ENCODE measurements around the gene IL21R.

The IL21R gene

DNA sequence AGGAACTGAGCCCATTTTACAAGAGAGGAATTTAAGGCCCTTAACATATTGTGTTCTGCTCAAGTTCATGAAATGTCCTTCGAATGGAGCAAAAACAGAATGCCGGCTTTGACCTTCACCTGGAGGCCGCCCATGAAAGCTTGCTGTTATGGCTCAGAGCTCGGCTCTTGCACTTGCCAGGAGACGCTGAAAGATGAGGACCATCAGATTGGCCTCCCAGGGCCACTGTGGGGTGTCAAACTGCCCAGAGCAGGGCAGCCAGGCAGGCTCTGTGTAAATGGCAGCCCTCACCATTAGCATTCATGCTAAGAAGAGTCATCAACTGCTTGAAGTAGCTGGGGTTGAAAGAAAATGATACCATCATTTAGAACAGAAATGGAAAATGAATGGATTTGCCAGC is 39.3 kb downstream of the IL21R start:
- ChIA-PET CTCF (interaction anchor here (1.4 kb wide), 1 partner anchor 10 kb away, joined by 4 read pairs; no protein-coding TSS in a partner anchor), POLR2A (no interaction called here)
- TF ChIP-seq, protein P1, sequence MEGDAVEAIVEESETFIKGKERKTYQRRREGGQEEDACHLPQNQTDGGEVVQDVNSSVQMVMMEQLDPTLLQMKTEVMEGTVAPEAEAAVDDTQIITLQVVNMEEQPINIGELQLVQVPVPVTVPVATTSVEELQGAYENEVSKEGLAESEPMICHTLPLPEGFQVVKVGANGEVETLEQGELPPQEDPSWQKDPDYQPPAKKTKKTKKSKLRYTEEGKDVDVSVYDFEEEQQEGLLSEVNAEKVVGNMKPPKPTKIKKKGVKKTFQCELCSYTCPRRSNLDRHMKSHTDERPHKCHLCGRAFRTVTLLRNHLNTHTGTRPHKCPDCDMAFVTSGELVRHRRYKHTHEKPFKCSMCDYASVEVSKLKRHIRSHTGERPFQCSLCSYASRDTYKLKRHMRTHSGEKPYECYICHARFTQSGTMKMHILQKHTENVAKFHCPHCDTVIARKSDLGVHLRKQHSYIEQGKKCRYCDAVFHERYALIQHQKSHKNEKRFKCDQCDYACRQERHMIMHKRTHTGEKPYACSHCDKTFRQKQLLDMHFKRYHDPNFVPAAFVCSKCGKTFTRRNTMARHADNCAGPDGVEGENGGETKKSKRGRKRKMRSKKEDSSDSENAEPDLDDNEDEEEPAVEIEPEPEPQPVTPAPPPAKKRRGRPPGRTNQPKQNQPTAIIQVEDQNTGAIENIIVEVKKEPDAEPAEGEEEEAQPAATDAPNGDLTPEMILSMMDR (IDR thresholded peaks at IDR 0.05; ENCODE audit: control extremely low read depth, extremely low read depth, low read depth, missing control alignments), result no peak
- DNase-seq (ENCODE audit: extremely low spot score), result no peak

DNA sequence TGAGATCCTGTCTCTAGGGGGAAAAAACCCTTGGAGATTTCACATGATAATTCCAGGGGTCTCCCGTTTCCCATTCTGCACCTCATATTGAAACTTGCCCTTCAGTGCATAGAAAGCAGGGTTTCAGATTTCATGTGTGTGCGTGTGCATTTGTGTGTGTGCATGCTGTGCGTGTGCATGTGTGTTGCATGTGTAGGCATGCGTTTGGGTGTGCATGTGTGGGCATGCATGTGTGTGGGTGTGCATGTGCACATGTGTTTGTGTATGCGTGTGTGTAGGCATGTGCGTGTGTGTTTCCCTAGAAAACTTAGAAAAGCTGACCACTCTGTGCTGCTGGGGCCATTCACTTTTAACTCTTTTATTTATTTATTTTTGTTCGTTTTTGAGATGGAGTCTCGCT is 40.0 kb downstream of the IL21R start:
- ChIA-PET CTCF (interaction anchor here (1.4 kb wide), 1 partner anchor 10 kb away, joined by 4 read pairs; no protein-coding TSS in a partner anchor), POLR2A (no interaction called here)
- TF ChIP-seq, protein P1 (IDR thresholded peaks at IDR 0.05; ENCODE audit: control extremely low read depth, extremely low read depth, low read depth, missing control alignments), result no peak
- DNase-seq (ENCODE audit: extremely low spot score), result no peak

DNA sequence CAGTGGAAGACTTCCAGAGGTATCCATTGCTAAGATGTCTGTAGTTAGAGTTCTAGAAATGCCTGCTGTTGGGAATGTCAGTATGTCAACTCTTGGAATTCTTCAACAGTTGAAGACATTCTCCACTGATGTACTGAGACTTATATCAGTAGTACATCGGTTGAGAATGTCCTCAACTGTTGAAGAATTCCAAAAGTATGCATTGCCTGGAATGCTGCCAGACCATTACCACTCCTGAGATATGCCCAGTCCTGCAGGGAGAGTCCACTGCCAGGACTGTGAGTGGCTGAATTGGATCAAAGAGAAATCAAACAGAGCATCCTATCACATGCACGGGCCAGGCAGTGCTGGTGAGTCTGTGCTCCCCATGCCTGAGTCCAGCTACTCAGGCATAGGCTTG is 42.0 kb downstream of the IL21R start:
- ChIA-PET POLR2A (no interaction called here), CTCF (no interaction called here)
- TF ChIP-seq, protein P1 (IDR thresholded peaks at IDR 0.05; ENCODE audit: control extremely low read depth, extremely low read depth, low read depth, missing control alignments), result no peak

DNA sequence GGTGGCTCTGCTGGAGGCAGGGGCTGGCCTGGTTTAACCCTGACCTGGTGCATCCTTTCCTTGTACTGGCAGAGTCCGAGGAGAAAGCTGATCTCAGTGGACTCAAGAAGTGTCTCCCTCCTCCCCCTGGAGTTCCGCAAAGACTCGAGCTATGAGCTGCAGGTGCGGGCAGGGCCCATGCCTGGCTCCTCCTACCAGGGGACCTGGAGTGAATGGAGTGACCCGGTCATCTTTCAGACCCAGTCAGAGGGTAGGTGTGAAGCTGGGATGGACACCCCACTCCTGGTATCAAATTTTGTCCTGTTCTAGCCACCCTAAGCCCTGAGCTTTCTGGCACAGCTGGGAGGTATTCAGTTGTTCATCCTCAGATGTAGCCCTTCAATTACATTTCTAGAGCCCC is 42.5 kb downstream of the IL21R start:
- ChIA-PET CTCF (interaction anchor here (1.4 to 3.3 kb wide), 3 partner anchors 8 to 265 kb away, joined by 4 to 11 read pairs (median 5); no protein-coding TSS in a partner anchor), POLR2A (no interaction called here)
- TF ChIP-seq, protein P1 (IDR thresholded peaks at IDR 0.05; ENCODE audit: control extremely low read depth, extremely low read depth, low read depth, missing control alignments), result no peak
- DNase-seq (ENCODE audit: extremely low spot score), result no peak

More for the DNA sequence above, 42.0 kb downstream of the IL21R start:
- DNase-seq (ENCODE audit: extremely low spot score), result no peak

DNA sequence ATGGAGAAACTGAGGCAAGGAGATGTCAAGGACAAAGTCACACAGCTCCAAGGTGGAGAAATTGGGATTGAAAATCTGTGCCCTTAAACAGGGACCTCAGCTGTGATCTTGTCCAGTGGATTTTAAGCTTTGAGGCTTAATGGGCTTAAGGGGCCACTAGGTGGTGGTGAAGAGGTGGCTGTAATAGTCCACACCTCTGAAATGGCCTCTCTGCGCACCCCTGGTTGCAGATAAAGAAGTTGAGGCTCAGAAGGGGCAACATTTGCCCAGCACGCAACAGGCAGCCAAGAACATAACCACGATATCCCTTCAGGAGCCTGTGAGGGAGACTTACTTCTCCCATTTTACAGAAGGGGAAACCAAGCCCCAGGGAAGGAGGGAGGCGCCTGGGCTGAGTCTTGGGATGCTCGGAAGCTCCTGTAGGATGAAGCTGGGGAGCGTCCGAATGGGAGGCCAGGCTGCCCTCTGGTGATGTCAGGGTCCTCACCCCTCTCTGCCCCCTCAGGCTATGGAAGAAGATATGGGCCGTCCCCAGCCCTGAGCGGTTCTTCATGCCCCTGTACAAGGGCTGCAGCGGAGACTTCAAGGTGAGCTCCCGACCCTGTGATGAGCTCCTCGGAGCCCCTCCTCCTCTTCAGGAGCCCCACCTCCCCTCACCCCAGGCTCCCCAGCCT is 43.7 kb downstream of the IL21R start:
- DNase-seq (ENCODE audit: extremely low spot score), result no peak
- POLR2A ChIA-PET, result interaction anchor here (1.3 kb wide), 1 partner anchor 8 kb away, joined by 4 read pairs; no protein-coding TSS in a partner anchor
- CTCF ChIA-PET, result interaction anchor here (0.9 to 3.3 kb wide), 7 partner anchors 9 to 266 kb away, joined by 3 to 11 read pairs (median 4); no protein-coding TSS in a partner anchor
- TF ChIP-seq, protein P1 (IDR thresholded peaks at IDR 0.05; ENCODE audit: control extremely low read depth, extremely low read depth, low read depth, missing control alignments), result no peak

DNA sequence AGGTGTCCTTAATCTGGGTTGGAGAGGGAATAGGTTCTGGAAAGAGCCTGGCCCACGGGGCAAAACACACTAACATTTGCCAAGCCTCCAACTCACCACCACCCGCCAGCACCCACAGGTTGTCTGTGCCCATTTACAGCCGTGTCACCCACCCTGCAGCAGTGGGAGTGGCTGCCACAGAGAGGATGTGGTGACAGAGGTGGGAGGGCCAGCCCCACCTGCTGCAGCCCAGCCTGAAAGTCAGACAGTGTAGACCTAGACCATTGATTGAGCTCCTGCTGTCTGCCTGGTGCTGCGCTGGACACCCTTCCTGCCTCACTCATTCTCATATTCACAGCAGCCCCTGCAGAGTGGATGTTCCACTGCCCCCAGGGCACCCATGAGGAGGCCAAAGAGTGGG is 44.7 kb downstream of the IL21R start:
- POLR2A ChIA-PET, result interaction anchor here (0.5 to 1.3 kb wide), 2 partner anchors 9 to 478 kb away, joined by 4 to 6 read pairs; no protein-coding TSS in a partner anchor
- TF ChIP-seq, protein P1 (IDR thresholded peaks at IDR 0.05; ENCODE audit: control extremely low read depth, extremely low read depth, low read depth, missing control alignments), result no peak
- no peak for DNase-seq (ENCODE audit: extremely low spot score)
- CTCF ChIA-PET, result interaction anchor here (1.4 to 3.3 kb wide), 4 partner anchors 13 to 211 kb away, joined by 3 to 11 read pairs (median 6); no protein-coding TSS in a partner anchor

All from GM10248 (cell line).